GM12875 (cell line): Measurements from ENCODE around the gene KCNQ1OT1.

Experiments used
- H3K4me3 ChIP-seq: one replicate; pipeline ENCODE4 v1.5.1; 2011; ENCODE audit warnings: low read depth, low read length, control low read depth
- CTCF ChIP-seq: IDR thresholded peaks from 2 replicates; pipeline ENCODE4 v1.5.1; 2011; ENCODE audit warnings: low read depth, mild to moderate bottlenecking, control low read depth, inconsistent platforms, low read length, moderate library complexity, borderline replicate concordance; ENCODE audit not compliant: insufficient read depth

Gene KCNQ1OT1

GRCh38 chr11:2669634-2670469 lies 29.9 kb downstream of the KCNQ1OT1 start:
- no peak for TF ChIP-seq CTCF
- H3K4me3 ChIP-seq, result no peak overlapping the region

GRCh38 chr11:2668876-2669275 lies 30.9 kb downstream of the KCNQ1OT1 start:
- no peak for TF ChIP-seq CTCF
- H3K4me3 ChIP-seq, result no peak overlapping the region

- no peak overlapping the region for H3K4me3 ChIP-seq
- no peak for TF ChIP-seq CTCF
These were observed 31.9 kb downstream of the KCNQ1OT1 start for GRCh38 chr11:2667940-2668339.

- TF ChIP-seq CTCF, result no peak
- no peak overlapping the region for H3K4me3 ChIP-seq
These were observed 32.8 kb downstream of the KCNQ1OT1 start for GRCh38 chr11:2666828-2667570.

- TF ChIP-seq CTCF, result no peak
- no peak overlapping the region for H3K4me3 ChIP-seq
These were observed 33.4 kb downstream of the KCNQ1OT1 start for GRCh38 chr11:2666401-2666741.

GRCh38 chr11:2665526-2666400 lies 34.0 kb downstream of the KCNQ1OT1 start:
- TF ChIP-seq CTCF, result no peak
- no peak overlapping the region for H3K4me3 ChIP-seq
